ENCODE data around the gene ACAD9. TPM values are rescaled to one million over a fixed set of nuclear protein-coding genes. Genes with fewer than 3 reads are reported as not detected.

Gene ACAD9
- polyA plus RNA-seq, 1 of the 3 experiments (the other 2 are of a cell fraction), result 41.9 TPM

DNA sequence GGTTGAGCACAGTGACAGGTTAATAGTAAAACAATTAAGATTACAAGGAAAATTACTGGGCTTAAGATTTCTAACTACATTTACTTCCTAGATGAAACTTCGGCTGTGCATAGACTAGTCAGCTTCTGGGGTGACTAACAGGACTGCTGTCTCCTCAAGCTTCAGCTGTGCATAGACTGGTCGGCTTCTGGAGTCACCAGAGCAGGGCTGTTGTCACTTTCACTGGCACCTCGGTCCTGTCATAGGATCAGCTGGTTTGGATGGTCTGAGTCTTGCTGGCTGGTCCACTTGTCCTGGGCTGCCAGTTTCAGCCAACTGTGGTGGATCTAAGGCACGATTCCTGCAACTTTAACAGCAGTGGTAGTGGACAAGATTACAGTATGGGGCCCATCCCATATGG, 23.9 kb upstream of the ACAD9 start (continued):
- TF ChIP-seq, protein P1, sequence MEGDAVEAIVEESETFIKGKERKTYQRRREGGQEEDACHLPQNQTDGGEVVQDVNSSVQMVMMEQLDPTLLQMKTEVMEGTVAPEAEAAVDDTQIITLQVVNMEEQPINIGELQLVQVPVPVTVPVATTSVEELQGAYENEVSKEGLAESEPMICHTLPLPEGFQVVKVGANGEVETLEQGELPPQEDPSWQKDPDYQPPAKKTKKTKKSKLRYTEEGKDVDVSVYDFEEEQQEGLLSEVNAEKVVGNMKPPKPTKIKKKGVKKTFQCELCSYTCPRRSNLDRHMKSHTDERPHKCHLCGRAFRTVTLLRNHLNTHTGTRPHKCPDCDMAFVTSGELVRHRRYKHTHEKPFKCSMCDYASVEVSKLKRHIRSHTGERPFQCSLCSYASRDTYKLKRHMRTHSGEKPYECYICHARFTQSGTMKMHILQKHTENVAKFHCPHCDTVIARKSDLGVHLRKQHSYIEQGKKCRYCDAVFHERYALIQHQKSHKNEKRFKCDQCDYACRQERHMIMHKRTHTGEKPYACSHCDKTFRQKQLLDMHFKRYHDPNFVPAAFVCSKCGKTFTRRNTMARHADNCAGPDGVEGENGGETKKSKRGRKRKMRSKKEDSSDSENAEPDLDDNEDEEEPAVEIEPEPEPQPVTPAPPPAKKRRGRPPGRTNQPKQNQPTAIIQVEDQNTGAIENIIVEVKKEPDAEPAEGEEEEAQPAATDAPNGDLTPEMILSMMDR (IDR thresholded peaks at IDR 0.05), result no peak

GRCh38 chr3:128858167-128858566, 21.3 kb upstream of the ACAD9 start:
- Histone ChIP-seq H3K4me3 (ENCODE audit: low read depth in 2 of 2, low read length in 1 of 2) (no peak overlapping the region), H3K9ac (no peak overlapping the region), H3K36me3 (replicated peaks in 1 of 2; ENCODE audit: control insufficient read depth in 1 of 2, insufficient read depth in 2 of 2, low read length in 1 of 2) (no peaks in the 10 kb centered on the region), H3K27ac (ENCODE audit: low read depth in 2 of 2, low read length in 1 of 2) (no peak overlapping the region), H3K4me1 (ENCODE audit: control insufficient read depth in 1 of 2, insufficient read depth in 2 of 2, low read depth in 1 of 2, low read length in 1 of 2) (no peaks in the 10 kb centered on the region), H3K9me2 (no peaks in the 10 kb centered on the region), H3K4me2 (no peak overlapping the region), H3K27me3 (ENCODE audit: insufficient read depth) (no peaks in the 10 kb centered on the region), H3K9me3 (0 out of 2 replicates have a peak, but pooled peaks cover 6% of the 10 kb centered on the region), H3F3A (replicated peaks; ENCODE audit: insufficient read depth) (no peaks in the 10 kb centered on the region), H4K20me1 (ENCODE audit: insufficient read depth) (no peaks in the 10 kb centered on the region), H3K79me2 (ENCODE audit: insufficient read depth) (no peaks in the 10 kb centered on the region), H2AFZ (ENCODE audit: low read depth) (no peak overlapping the region)
- ChIA-PET CTCF (interaction anchor here (2.8 kb wide), 1 partner anchor 12 kb away, joined by 15 read pairs; no protein-coding TSS in a partner anchor), POLR2A (no interaction called here)
- 82% methylated on average over 2 of the region's 3 CpGs for WGBS (ENCODE audit: low lambda C conversion rate)
- DNase-seq, result no peak
- no peak for TF ChIP-seq SIN3A (IDR thresholded peaks at IDR 0.05; ENCODE audit: borderline replicate concordance, low read depth, low read length)
- TF ChIP-seq REST (IDR thresholded peaks at IDR 0.05; ENCODE audit: low read depth, low read length), result no peak
- no peak for TF ChIP-seq FOXM1 (IDR thresholded peaks at IDR 0.05; ENCODE audit: low read depth)
- TF ChIP-seq USF2 (IDR thresholded peaks at IDR 0.05; ENCODE audit: borderline replicate concordance, low read depth, low read length), result no peak

DNA sequence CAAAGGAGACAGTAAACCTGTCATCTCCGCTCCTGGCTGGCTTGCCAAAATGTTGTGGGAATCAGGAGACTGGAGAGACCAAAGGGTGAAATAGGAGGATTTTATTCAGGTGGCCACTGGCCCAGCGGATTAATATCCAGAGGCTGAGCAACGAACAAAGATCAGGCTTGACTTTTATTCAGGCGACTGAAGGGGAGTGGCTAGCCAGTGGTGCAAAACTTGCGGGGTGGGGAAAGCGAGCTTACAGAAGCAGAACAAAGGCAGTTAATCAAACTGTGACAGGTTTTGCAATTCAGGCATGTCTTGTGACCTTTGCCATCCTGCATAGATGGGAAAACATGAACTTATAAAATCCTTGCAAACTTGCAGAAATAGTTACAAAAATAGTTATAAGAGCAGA, 19.8 kb upstream of the ACAD9 start:
- Histone ChIP-seq H4K20me1 (ENCODE audit: insufficient read depth) (no peaks in the 10 kb centered on the region), H3K79me2 (ENCODE audit: insufficient read depth) (no peaks in the 10 kb centered on the region), H3K27me3 (ENCODE audit: insufficient read depth) (no peaks in the 10 kb centered on the region), H3K9me2 (no peaks in the 10 kb centered on the region), H2AFZ (ENCODE audit: low read depth) (no peak overlapping the region), H3K4me1 (ENCODE audit: control insufficient read depth in 1 of 2, insufficient read depth in 2 of 2, low read depth in 1 of 2, low read length in 1 of 2) (peaks cover 0 to 5% of the 10 kb centered on the region in 2 experiments; a peak in 1 of 4 replicates), H3F3A (replicated peaks; ENCODE audit: insufficient read depth) (no peaks in the 10 kb centered on the region), H3K36me3 (replicated peaks in 1 of 2; ENCODE audit: control insufficient read depth in 1 of 2, insufficient read depth in 2 of 2, low read length in 1 of 2) (no peaks in the 10 kb centered on the region), H3K4me2 (no peak overlapping the region), H3K27ac (ENCODE audit: low read depth in 2 of 2, low read length in 1 of 2) (no peak overlapping the region), H3K4me3 (ENCODE audit: low read depth in 2 of 2, low read length in 1 of 2) (no peak overlapping the region), H3K9me3 (0 out of 2 replicates have a peak, but pooled peaks cover 5% of the 10 kb centered on the region), H3K9ac (no peak overlapping the region)
- POLR2A ChIA-PET, result no interaction called here
- no peak for DNase-seq
- 82% methylated on average over 6 of the region's 6 CpGs for WGBS (ENCODE audit: low lambda C conversion rate)
- CTCF ChIA-PET, result interaction anchor here (0.6 to 2.8 kb wide), 3 partner anchors 14 to 179 kb away, joined by 3 to 15 read pairs (median 3); no protein-coding TSS in a partner anchor
- TF ChIP-seq MXI1 (IDR thresholded peaks at IDR 0.05; ENCODE audit: low read depth, low read length) (no peak), RFX5 (IDR thresholded peaks at IDR 0.05; ENCODE audit: low read length) (no peak), JUND (IDR thresholded peaks at IDR 0.05) (no peak)

All from SK-N-SH (cell line).